ENCODE measurements around the gene TEX13C.

DNA sequence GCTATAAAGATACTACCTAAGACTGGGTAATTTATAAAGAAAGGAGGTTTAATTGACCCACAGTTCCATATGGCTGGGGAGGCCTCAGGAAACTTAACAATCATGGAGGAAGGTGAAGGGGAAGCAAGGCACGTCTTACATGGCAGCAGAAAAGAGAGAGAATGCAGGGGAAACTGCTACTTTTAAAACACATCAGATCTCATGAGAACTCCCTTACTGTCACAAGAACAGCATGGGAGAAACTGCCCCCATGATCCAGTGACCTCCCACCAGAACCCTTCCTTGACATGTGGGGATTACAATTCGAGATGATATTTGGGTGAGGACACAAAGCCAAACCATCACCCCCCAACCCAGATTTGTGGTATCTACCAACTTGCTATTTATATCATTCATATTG is 13.9 kb downstream of the TEX13C start:
- TF ChIP-seq RNF2 (conservative IDR thresholded peaks at IDR 0.05; ENCODE audit: low read depth) = no peak
- TF ChIP-seq ZNF280D (CRISPR knock-in tag; IDR thresholded peaks at IDR 0.05) = no peak
- TF ChIP-seq, protein P1, sequence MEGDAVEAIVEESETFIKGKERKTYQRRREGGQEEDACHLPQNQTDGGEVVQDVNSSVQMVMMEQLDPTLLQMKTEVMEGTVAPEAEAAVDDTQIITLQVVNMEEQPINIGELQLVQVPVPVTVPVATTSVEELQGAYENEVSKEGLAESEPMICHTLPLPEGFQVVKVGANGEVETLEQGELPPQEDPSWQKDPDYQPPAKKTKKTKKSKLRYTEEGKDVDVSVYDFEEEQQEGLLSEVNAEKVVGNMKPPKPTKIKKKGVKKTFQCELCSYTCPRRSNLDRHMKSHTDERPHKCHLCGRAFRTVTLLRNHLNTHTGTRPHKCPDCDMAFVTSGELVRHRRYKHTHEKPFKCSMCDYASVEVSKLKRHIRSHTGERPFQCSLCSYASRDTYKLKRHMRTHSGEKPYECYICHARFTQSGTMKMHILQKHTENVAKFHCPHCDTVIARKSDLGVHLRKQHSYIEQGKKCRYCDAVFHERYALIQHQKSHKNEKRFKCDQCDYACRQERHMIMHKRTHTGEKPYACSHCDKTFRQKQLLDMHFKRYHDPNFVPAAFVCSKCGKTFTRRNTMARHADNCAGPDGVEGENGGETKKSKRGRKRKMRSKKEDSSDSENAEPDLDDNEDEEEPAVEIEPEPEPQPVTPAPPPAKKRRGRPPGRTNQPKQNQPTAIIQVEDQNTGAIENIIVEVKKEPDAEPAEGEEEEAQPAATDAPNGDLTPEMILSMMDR (CRISPR knock-in tag; IDR thresholded peaks at IDR 0.05) = no peak
- no peak for TF ChIP-seq ZNF891 (CRISPR knock-in tag; IDR thresholded peaks at IDR 0.05)
- TF ChIP-seq, protein P2, sequence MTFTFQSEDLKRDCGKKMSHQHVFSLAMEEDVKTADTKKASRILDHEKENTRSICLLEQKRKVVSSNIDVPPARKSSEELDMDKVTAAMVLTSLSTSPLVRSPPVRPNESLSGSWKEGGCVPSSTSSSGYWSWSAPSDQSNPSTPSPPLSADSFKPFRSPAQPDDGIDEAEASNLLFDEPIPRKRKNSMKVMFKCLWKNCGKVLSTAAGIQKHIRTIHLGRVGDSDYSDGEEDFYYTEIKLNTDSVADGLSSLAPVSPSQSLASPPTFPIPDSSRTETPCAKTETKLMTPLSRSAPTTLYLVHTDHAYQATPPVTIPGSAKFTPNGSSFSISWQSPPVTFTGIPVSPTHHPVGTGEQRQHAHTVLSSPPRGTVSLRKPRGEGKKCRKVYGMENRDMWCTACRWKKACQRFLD (CRISPR knock-in tag; IDR thresholded peaks at IDR 0.05; ENCODE audit: borderline replicate concordance) = no peak
- no peak for TF ChIP-seq POLR2AphosphoS5 (IDR thresholded peaks at IDR 0.05; ENCODE audit: low read depth, low read length)
- no peak for TF ChIP-seq KDM2A (CRISPR knock-in tag; IDR thresholded peaks at IDR 0.05; ENCODE audit: borderline replicate concordance, low read depth)
- no peak for TF ChIP-seq IKZF4 (CRISPR knock-in tag; IDR thresholded peaks at IDR 0.05; ENCODE audit: borderline replicate concordance, low read depth, not compliant biosample characterization)
- TF ChIP-seq POLR2A (IDR thresholded peaks at IDR 0.05; ENCODE audit: insufficient read depth in 1 of 2, low read depth in 2 of 2, low read length in 2 of 2) = no peak
- TF ChIP-seq JUND (CRISPR knock-in tag; IDR thresholded peaks at IDR 0.05) = no peak

Data from HepG2 (cell line).